ENCODE data around the gene HTT.

The HTT gene

GRCh38 chr4:3280466-3280865 lies 206.0 kb downstream of the HTT start:
- no peak for DNase-seq

GRCh38 chr4:3283483-3283882 lies 209.0 kb downstream of the HTT start:
- DNase-seq: no peak

- no peak for DNase-seq
These were observed 209.4 kb downstream of the HTT start for GRCh38 chr4:3283916-3284315.

GRCh38 chr4:3284734-3285557 lies 210.5 kb downstream of the HTT start:
- no peak for DNase-seq

- DNase-seq: no peak
These were observed 211.3 kb downstream of the HTT start for GRCh38 chr4:3285558-3286334.

GRCh38 chr4:3286335-3287175 lies 212.1 kb downstream of the HTT start:
- DNase-seq: no peak

- DNase-seq: no peak
These were observed 212.9 kb downstream of the HTT start for GRCh38 chr4:3287271-3287971.

GRCh38 chr4:3287972-3288570 lies 213.6 kb downstream of the HTT start:
- no peak for DNase-seq

- DNase-seq: no peak
These were observed 214.2 kb downstream of the HTT start for GRCh38 chr4:3288571-3289094.

- no peak for DNase-seq
These were observed 216.0 kb downstream of the HTT start for GRCh38 chr4:3290476-3290875.

GRCh38 chr4:3290889-3291321 lies 216.4 kb downstream of the HTT start:
- no peak for DNase-seq

GRCh38 chr4:3291411-3291968 lies 217.0 kb downstream of the HTT start:
- DNase-seq: no peak

- peak; percentile 23 for DNase-seq
These were observed 217.6 kb downstream of the HTT start for GRCh38 chr4:3291969-3292570.

GRCh38 chr4:3292571-3293400 lies 218.3 kb downstream of the HTT start, which contains the start of gene RGS12:
Gene RGS12, plus strand, starts transcription at chr4:3293021. Its CDS starts 23,150 bp downstream, at chr4:3316171.
- peak; percentile 87 for DNase-seq

All from NCI-H526 treated with DMSO at 0.1 percent for 48 hours (cell line).